Sigmoid colon (tissue), 4 donors: ENCODE results near the gene HMBS.

ENCODE experiments used
- POLR2AphosphoS5 ChIP-seq, 4 donors: sonication (generic); formaldehyde crosslinking; IDR thresholded peaks; one replicate each; pipeline ENCODE4 v1.6.1; 2017; ENCODE audit warnings: antibody characterized with exemption in 4 of 4
- TF ChIP-seq, protein P1 (sequence below), 4 experiments: fragments of 450-650 bp in 3 of 4; fragments of 200-600 bp in 1 of 4; IDR thresholded peaks; one replicate each; pipeline ENCODE4 v1.5.1; 2016 to 2019; ENCODE audit warnings: antibody characterized with exemption in 4 of 4, mild to moderate bottlenecking in 3 of 4, moderate library complexity in 2 of 4

DNA sequence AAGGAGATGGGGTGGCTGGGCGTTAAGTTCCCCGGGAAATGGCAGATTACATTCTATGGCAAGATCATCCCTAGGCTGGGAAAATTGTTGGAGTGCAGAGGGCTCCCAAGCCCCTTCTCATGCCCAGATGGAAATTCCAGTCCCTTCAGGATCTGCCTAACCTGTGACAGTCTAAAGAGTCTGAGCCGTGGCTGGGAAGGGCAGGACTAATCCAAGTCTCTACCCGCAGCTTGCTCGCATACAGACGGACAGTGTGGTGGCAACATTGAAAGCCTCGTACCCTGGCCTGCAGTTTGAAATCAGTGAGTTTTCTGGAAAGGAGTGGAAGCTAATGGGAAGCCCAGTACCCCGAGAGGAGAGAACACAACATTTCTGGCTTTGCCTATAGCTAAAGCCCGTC, 3.7 kb downstream of the HMBS start:
- TF ChIP-seq, protein P1, sequence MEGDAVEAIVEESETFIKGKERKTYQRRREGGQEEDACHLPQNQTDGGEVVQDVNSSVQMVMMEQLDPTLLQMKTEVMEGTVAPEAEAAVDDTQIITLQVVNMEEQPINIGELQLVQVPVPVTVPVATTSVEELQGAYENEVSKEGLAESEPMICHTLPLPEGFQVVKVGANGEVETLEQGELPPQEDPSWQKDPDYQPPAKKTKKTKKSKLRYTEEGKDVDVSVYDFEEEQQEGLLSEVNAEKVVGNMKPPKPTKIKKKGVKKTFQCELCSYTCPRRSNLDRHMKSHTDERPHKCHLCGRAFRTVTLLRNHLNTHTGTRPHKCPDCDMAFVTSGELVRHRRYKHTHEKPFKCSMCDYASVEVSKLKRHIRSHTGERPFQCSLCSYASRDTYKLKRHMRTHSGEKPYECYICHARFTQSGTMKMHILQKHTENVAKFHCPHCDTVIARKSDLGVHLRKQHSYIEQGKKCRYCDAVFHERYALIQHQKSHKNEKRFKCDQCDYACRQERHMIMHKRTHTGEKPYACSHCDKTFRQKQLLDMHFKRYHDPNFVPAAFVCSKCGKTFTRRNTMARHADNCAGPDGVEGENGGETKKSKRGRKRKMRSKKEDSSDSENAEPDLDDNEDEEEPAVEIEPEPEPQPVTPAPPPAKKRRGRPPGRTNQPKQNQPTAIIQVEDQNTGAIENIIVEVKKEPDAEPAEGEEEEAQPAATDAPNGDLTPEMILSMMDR (IDR thresholded peaks at IDR 0.05): no peak
- no peak for TF ChIP-seq POLR2AphosphoS5 (IDR thresholded peaks at IDR 0.05)
